GM13976 (cell line): ENCODE measurements around the gene PTPRK.

ENCODE experiments used
- DNase-seq: peaks from one replicate; pipeline ENCODE4 v3.0.0; 2012; ENCODE audit warnings: low spot score
- CTCF ChIP-seq: IDR thresholded peaks from 2 replicates; pipeline ENCODE4 v1.5.1; 2012; ENCODE audit warnings: borderline replicate concordance, mild to moderate bottlenecking; ENCODE audit not compliant: insufficient read depth; ENCODE audit errors: extremely low read depth, missing control alignments, control extremely low read depth
- in situ Hi-C: fragments of 300-500 bp; cut with MboI; formaldehyde crosslinking; loops from one replicate; pipeline ENCODE4 v1.12.0; 2022; ENCODE audit warnings: low sequenced_read_pairs, mixed read lengths, inconsistent platforms; ENCODE audit not compliant: unreplicated experiment

Gene PTPRK

GRCh38 chr6:128240024-128240428, 280.4 kb downstream of the PTPRK start:
- no peak for DNase-seq
- no peak for TF ChIP-seq CTCF
- in situ Hi-C loops, result no loop called here

GRCh38 chr6:128239146-128239545, 281.3 kb downstream of the PTPRK start:
- DNase-seq, result no peak
- in situ Hi-C loops, result no loop called here

GRCh38 chr6:128238225-128238624, 282.2 kb downstream of the PTPRK start:
- TF ChIP-seq CTCF, result no peak
- DNase-seq, result no peak
- in situ Hi-C loops, result no loop called here

More at GRCh38 chr6:128239146-128239545, 281.3 kb downstream of the PTPRK start:
- TF ChIP-seq CTCF, result no peak

- no peak for DNase-seq
- in situ Hi-C loops, result no loop called here
- no peak for TF ChIP-seq CTCF
Measured at GRCh38 chr6:128235556-128235955, 284.8 kb downstream of the PTPRK start.

- DNase-seq, result no peak
- in situ Hi-C loops, result no loop called here
Measured at GRCh38 chr6:128233531-128233930, 286.9 kb downstream of the PTPRK start.

GRCh38 chr6:128230267-128230989, 290.0 kb downstream of the PTPRK start:
- in situ Hi-C loops, result no loop called here
- no peak for DNase-seq
- no peak for TF ChIP-seq CTCF

More at GRCh38 chr6:128233531-128233930, 286.9 kb downstream of the PTPRK start:
- no peak for TF ChIP-seq CTCF
